Measurements from ENCODE around the gene LMF1. TPM values are rescaled to one million over a fixed set of nuclear protein-coding genes. Genes with fewer than 3 reads are reported as not detected.

The LMF1 gene
- total RNA-seq, 1 donor, result 35.8 TPM

DNA sequence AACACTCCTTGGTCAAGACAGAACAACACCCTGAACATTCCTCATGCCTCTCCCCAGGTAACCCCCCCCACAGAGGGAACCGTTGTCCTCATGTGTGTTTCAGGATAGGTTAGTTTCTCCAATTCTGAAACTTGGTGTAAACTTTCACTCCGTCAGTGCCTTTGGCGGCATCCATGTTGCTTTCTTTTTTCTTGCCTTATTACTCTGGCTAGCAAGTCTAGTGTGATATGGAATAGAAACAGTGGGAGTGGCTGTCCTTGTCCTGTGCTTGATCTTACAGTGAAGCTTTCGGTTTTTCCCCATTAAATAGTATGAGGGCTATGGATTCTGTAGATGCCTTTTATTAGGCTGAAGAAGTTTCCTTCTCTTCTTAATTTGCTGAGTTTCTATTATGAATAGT, 134.6 kb downstream of the LMF1 start:
- DNase-seq (ENCODE audit: insufficient read length, low spot score, missing footprints), result no peak
- TF ChIP-seq, protein P1, sequence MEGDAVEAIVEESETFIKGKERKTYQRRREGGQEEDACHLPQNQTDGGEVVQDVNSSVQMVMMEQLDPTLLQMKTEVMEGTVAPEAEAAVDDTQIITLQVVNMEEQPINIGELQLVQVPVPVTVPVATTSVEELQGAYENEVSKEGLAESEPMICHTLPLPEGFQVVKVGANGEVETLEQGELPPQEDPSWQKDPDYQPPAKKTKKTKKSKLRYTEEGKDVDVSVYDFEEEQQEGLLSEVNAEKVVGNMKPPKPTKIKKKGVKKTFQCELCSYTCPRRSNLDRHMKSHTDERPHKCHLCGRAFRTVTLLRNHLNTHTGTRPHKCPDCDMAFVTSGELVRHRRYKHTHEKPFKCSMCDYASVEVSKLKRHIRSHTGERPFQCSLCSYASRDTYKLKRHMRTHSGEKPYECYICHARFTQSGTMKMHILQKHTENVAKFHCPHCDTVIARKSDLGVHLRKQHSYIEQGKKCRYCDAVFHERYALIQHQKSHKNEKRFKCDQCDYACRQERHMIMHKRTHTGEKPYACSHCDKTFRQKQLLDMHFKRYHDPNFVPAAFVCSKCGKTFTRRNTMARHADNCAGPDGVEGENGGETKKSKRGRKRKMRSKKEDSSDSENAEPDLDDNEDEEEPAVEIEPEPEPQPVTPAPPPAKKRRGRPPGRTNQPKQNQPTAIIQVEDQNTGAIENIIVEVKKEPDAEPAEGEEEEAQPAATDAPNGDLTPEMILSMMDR (IDR thresholded peaks at IDR 0.05; ENCODE audit: extremely low read depth, low read depth, low read length), result no peak
- Histone ChIP-seq H3K27ac (ENCODE audit: low read depth, low read length) (no peak overlapping the region), H3K79me2 (ENCODE audit: insufficient read depth, low read length) (no peaks in the 10 kb centered on the region), H3K27me3 (ENCODE audit: insufficient read depth, low read length) (peaks cover 3% of the 10 kb centered on the region), H3K4me1 (ENCODE audit: insufficient read depth, low read length) (no peaks in the 10 kb centered on the region), H2AFZ (ENCODE audit: low read length) (no peak overlapping the region), H3K9me3 (ENCODE audit: low read depth, low read length) (peaks cover 3% of the 10 kb centered on the region), H4K20me1 (ENCODE audit: insufficient read depth, low read length) (no peaks in the 10 kb centered on the region), H3K36me3 (ENCODE audit: insufficient read depth, low read length) (no peaks in the 10 kb centered on the region), H3K4me2 (ENCODE audit: insufficient read depth, low read length) (no peak overlapping the region), H3K4me3 (ENCODE audit: insufficient read depth, low read length) (no peak overlapping the region)

DNA sequence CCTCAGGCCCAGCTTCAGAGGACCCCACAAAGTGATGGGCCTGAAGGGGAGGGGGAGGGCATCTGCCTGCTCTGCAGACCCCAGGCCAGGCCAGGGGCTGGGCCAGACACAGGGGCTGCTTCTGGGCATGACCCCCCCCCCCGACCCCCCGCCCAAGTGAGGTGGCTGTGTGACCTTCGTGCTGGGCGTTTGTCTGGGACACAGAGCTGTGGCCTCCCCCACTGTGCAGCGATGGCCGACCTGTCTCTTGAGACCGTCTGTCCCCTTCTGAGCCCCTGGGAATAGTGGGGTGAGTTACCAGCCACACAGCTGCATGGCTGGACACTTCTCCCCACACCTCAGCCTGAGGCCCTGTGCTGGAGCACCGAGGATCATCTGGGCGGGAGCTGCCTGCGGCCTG, 135.4 kb downstream of the LMF1 start:
- TF ChIP-seq, protein P1 (IDR thresholded peaks at IDR 0.05; ENCODE audit: extremely low read depth, low read depth, low read length), result no peak
- no peak for DNase-seq (ENCODE audit: insufficient read length, low spot score, missing footprints)
- Histone ChIP-seq H3K36me3 (ENCODE audit: insufficient read depth, low read length) (no peaks in the 10 kb centered on the region), H3K4me3 (ENCODE audit: insufficient read depth, low read length) (no peak overlapping the region), H3K4me2 (ENCODE audit: insufficient read depth, low read length) (no peak overlapping the region), H3K27me3 (ENCODE audit: insufficient read depth, low read length) (peaks cover 6% of the 10 kb centered on the region), H4K20me1 (ENCODE audit: insufficient read depth, low read length) (no peaks in the 10 kb centered on the region), H3K4me1 (ENCODE audit: insufficient read depth, low read length) (no peaks in the 10 kb centered on the region), H3K9me3 (ENCODE audit: low read depth, low read length) (peaks cover 3% of the 10 kb centered on the region), H3K79me2 (ENCODE audit: insufficient read depth, low read length) (no peaks in the 10 kb centered on the region), H3K27ac (ENCODE audit: low read depth, low read length) (no peak overlapping the region), H2AFZ (ENCODE audit: low read length) (no peak overlapping the region)

DNA sequence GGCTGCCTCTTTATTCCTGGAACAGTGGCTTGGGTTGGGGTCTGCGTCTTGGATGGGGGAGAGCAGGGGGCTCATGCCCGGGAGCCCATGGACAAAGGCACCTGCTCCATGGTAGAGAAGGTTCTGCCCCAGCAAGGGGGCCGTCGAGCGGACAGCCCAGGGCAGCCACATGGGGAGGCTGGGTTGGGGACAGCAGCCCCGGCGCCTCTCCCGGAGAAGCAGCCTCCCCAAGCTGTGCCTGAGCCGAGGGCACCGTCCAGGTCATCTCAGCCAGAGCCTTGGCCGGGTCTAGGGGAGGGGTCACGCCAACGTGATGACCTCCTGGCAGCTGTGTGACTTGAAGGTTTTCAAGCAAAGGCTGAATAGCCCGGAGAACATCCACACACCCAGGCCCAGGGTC, 137.4 kb downstream of the LMF1 start:
- H3K36me3 ChIP-seq (ENCODE audit: insufficient read depth, low read length), result no peaks in the 10 kb centered on the region
- no peak overlapping the region for H3K4me2 ChIP-seq (ENCODE audit: insufficient read depth, low read length)
- TF ChIP-seq, protein P1 (IDR thresholded peaks at IDR 0.05; ENCODE audit: extremely low read depth, low read depth, low read length), result no peak
- no peaks in the 10 kb centered on the region for H3K79me2 ChIP-seq (ENCODE audit: insufficient read depth, low read length)
- H3K27ac ChIP-seq (ENCODE audit: low read depth, low read length), result no peak overlapping the region
- H3K9me3 ChIP-seq (ENCODE audit: low read depth, low read length), result peaks cover 3% of the 10 kb centered on the region
- H4K20me1 ChIP-seq (ENCODE audit: insufficient read depth, low read length), result no peaks in the 10 kb centered on the region
- peaks cover 6% of the 10 kb centered on the region for H3K27me3 ChIP-seq (ENCODE audit: insufficient read depth, low read length)
- no peak for DNase-seq (ENCODE audit: insufficient read length, low spot score, missing footprints)
- no peaks in the 10 kb centered on the region for H3K4me1 ChIP-seq (ENCODE audit: insufficient read depth, low read length)
- no peak overlapping the region for H3K4me3 ChIP-seq (ENCODE audit: insufficient read depth, low read length)
- H2AFZ ChIP-seq (ENCODE audit: low read length), result no peak overlapping the region

DNA sequence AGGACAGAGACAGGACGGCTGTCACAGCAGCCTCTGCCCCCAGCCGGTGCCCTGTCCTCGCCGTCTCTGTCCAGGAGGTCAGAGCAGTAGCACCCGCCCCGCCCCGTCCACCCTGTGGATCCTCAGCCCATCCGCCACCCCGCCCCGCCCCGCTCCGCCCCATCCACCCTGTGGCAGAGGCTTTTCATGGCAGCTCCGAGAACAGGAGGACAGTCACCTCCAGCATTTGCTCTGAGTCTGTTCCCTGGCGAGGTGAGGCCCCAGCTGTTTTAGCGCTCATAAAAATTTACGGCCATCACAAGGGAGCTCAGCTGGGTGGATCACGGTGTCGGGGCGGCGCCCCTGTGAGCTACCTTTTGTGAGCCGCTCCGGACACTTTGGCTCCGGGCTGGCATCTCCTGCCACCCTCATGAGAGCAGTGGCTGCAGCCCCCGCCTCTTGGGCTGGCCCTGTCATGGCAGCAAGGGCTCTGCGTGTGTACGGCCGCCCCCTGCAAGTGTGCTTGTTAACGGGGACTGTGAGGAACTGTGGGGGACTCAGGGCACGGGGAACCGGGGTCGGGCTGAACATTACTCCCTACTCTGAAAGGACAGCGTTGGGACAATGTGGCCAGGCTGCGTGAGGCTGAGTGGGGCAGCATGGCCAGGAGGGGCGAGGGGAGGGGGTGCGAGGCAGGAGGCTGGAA, 138.0 kb downstream of the LMF1 start:
- TF ChIP-seq, protein P1 (IDR thresholded peaks at IDR 0.05; ENCODE audit: extremely low read depth, low read depth, low read length), result no peak
- H3K27ac ChIP-seq (ENCODE audit: low read depth, low read length), result no peak overlapping the region
- no peak overlapping the region for H2AFZ ChIP-seq (ENCODE audit: low read length)
- H3K4me1 ChIP-seq (ENCODE audit: insufficient read depth, low read length), result no peaks in the 10 kb centered on the region
- no peak for DNase-seq (ENCODE audit: insufficient read length, low spot score, missing footprints)
- H3K79me2 ChIP-seq (ENCODE audit: insufficient read depth, low read length), result no peaks in the 10 kb centered on the region
- peaks cover 3% of the 10 kb centered on the region for H3K9me3 ChIP-seq (ENCODE audit: low read depth, low read length)
- no peak overlapping the region for H3K4me3 ChIP-seq (ENCODE audit: insufficient read depth, low read length)
- no peaks in the 10 kb centered on the region for H4K20me1 ChIP-seq (ENCODE audit: insufficient read depth, low read length)
- no peak overlapping the region for H3K4me2 ChIP-seq (ENCODE audit: insufficient read depth, low read length)
- no peaks in the 10 kb centered on the region for H3K36me3 ChIP-seq (ENCODE audit: insufficient read depth, low read length)
- H3K27me3 ChIP-seq (ENCODE audit: insufficient read depth, low read length), result peaks cover 6% of the 10 kb centered on the region

Measured in osteoblast (primary cell).